HepG2 (cell line): Measurements from ENCODE around the gene RLN3. TPM values are rescaled to one million over a fixed set of nuclear protein-coding genes. Genes with fewer than 3 reads are reported as not detected.

Experiments used
- ATAC-seq: fragments of 200-7000 bp; cut with Tn5 transposase; 3 replicates; pipeline ENCODE4 v1.9.1; 2020; ENCODE audit warnings: mild to moderate bottlenecking, moderate library complexity
- BruUV-seq: library from RNA; stranded (reverse); fragments of 400-500 nt; replicated peaks from 2 replicates; lab custom pipeline; 2021; lab: Mats Ljungman, UMichigan
- CTCF ChIA-PET: fragments of 300-600 bp; formaldehyde crosslinking; extraction: SDS; loops from one replicate; lab custom pipeline; 2021; ENCODE audit warnings: low total read pairs, inconsistent platforms, low intra/inter-chr PET ratio; lab: Yijun Ruan, JAX
- POLR2A ChIA-PET: fragments of 350-600 bp; sonication (Branson Sonifier 250); formaldehyde crosslinking; loops from one replicate; lab custom pipeline; 2020; ENCODE audit warnings: antibody characterized with exemption, inconsistent platforms; lab: Yijun Ruan, JAX
- DNase-seq: peaks from one replicate; pipeline ENCODE4 v3.0.0-alpha.2; 2015; ENCODE audit warnings: low spot score
- FAIRE-seq: peaks from 3 replicates; lab custom pipeline; 2011; peaks lifted over from hg19 to GRCh38; lab: Jason Lieb, UNC
- H2AFZ ChIP-seq: one replicate; pipeline ENCODE4 v1.6.1; 2011; ENCODE audit warnings: low read length, inconsistent platforms
- H3K27ac ChIP-seq: fragments of 300-600 bp; 3 replicates; pipeline ENCODE4 v1.8.0; 2011; ENCODE audit warnings: mixed run types, mild to moderate bottlenecking, mixed read lengths, low read length, inconsistent platforms; ENCODE audit not compliant: insufficient read depth; ENCODE audit errors: extremely low read length
- H3K27me3 ChIP-seq, 2 experiments: fragments of 200-600 bp in 1 of 2; 2 replicates in 1 of 2; 3 replicates in 1 of 2; pipeline versions ENCODE4 v1.6.0 to v1.8.0; 2011; ENCODE audit warnings: low read length in 2 of 2, mild to moderate bottlenecking in 2 of 2, moderate library complexity in 2 of 2, inconsistent platforms in 1 of 2; ENCODE audit not compliant: insufficient read depth in 2 of 2, control insufficient read depth in 1 of 2
- H3K36me3 ChIP-seq, 2 experiments: fragments of 200-600 bp in 1 of 2; replicated peaks in 1 of 2; 2 replicates in 1 of 2; 3 replicates in 1 of 2; pipeline versions ENCODE4 v1.5.1 to v1.8.0; 2011; ENCODE audit warnings: low read length in 2 of 2, inconsistent platforms in 1 of 2; ENCODE audit not compliant: insufficient read depth in 2 of 2, control insufficient read depth in 1 of 2
- H3K4me1 ChIP-seq: 2 replicates; pipeline ENCODE4 v1.5.1; 2012; ENCODE audit warnings: low read length, inconsistent platforms; ENCODE audit not compliant: insufficient read depth
- H3K4me2 ChIP-seq: 2 replicates; pipeline ENCODE4 v1.6.0; 2011; ENCODE audit warnings: low read depth, low read length, inconsistent platforms
- H3K4me3 ChIP-seq, 3 experiments: fragments of 200-600 bp in 1 of 3; sonication (generic), shearing (Covaris generic) in 1 of 3; replicated peaks in 1 of 3; 2 replicates each; pipeline ENCODE4 v1.5.1; 2011 to 2016; ENCODE audit warnings: low read length in 3 of 3, inconsistent platforms in 2 of 3, low read depth in 2 of 3, mild to moderate bottlenecking in 2 of 3, control low read depth in 1 of 3, mixed read lengths in 1 of 3; ENCODE audit not compliant: insufficient read depth in 1 of 3
- H3K79me2 ChIP-seq: one replicate; pipeline ENCODE4 v1.6.1; 2011; ENCODE audit warnings: low read length, inconsistent platforms; ENCODE audit not compliant: insufficient read depth
- H3K9ac ChIP-seq: 2 replicates; pipeline ENCODE4 v1.6.0; 2011; ENCODE audit warnings: mild to moderate bottlenecking, low read depth, low read length, inconsistent platforms; ENCODE audit not compliant: insufficient read depth
- H3K9me3 ChIP-seq: 2 replicates; pipeline ENCODE4 v1.5.1; 2012; ENCODE audit warnings: mild to moderate bottlenecking, low read length
- H4K20me1 ChIP-seq: 2 replicates; pipeline ENCODE4 v1.6.0; 2011; ENCODE audit warnings: inconsistent platforms, mild to moderate bottlenecking, low read length, moderate library complexity; ENCODE audit not compliant: insufficient read depth
- BCL6 ChIP-seq: IDR thresholded peaks from 2 replicates; pipeline ENCODE4 v1.6.1; 2016; ENCODE audit warnings: missing genetic modification reagents, missing compliant biosample characterization
- KDM5A ChIP-seq: fragments of 200-600 bp; sonication (generic); IDR thresholded peaks from 2 replicates; pipeline ENCODE4 v1.7.0; 2018; ENCODE audit warnings: antibody characterized with exemption, mild to moderate bottlenecking, low read length, borderline replicate concordance
- NKX3-1 ChIP-seq: sonication (generic); formaldehyde crosslinking; IDR thresholded peaks from 2 replicates; pipeline ENCODE4 v1.5.0; 2020; ENCODE audit warnings: missing genetic modification reagents
- RFX1 ChIP-seq: fragments of 450-650 bp; IDR thresholded peaks from 2 replicates; pipeline ENCODE4 v1.6.1; 2017
- ZNF3 ChIP-seq: IDR thresholded peaks from 2 replicates; pipeline ENCODE4 v1.7.0; 2017; ENCODE audit warnings: inconsistent platforms
- ZSCAN9 ChIP-seq: IDR thresholded peaks from 2 replicates; pipeline ENCODE4 v1.6.1; 2016; ENCODE audit warnings: borderline replicate concordance
- WGBS: methylation state at CpG from one replicate; pipeline ENCODE4 v1.1.6; 2017; ENCODE audit warnings: low lambda C conversion rate; 5-methylcytosine and 5-hydroxymethylcytosine counted together
- in situ Hi-C: cut with HindIII; loops from 2 replicates; pipeline ENCODE4 v1.10.0; 2017; ENCODE audit warnings: low pct_unique_long_range_greater_than_20kb; ENCODE audit not compliant: extremely low pct_ligation_motif_present
- intact Hi-C: fragments of 100-400 bp; cut with micrococcal nuclease; formaldehyde crosslinking; loops from one replicate; pipeline ENCODE4 v1.10.0; 2022; ENCODE audit not compliant: unreplicated experiment
- polyA plus RNA-seq, 8 experiments: library from polyadenylated mRNA; depleted of rRNA in 3 of 8; stranded (reverse) in 7 of 8; unstranded in 1 of 8; fragments of >200 nt; fragmentation: Illumina TruSeq in 4 of 8; extraction: Trizol in 4 of 8; gene quantifications; 2 replicates each; pipeline versions ENCODE4 v1.2.1 to v1.2.3, GENCODE V29; 2011 to 2016; ENCODE audit warnings: low read depth in 4 of 8, missing spikeins in 1 of 8, mixed read lengths in 1 of 8; ENCODE audit not compliant: insufficient read depth in 1 of 8
- total RNA-seq, 5 experiments: library from RNA; depleted of rRNA; stranded (reverse); fragments of >200 nt; fragmentation: Illumina TruSeq; extraction: Trizol; gene quantifications; 2 replicates each; pipeline ENCODE4 v1.2.3, GENCODE V29; 2016; ENCODE audit warnings: low read depth in 1 of 5
- TF ChIP-seq, protein P1 (sequence below): sonication (generic); formaldehyde crosslinking; IDR thresholded peaks from 2 replicates; pipeline ENCODE4 v1.4.0; 2020; ENCODE audit warnings: missing genetic modification reagents, borderline replicate concordance
- TF ChIP-seq, protein P2 (sequence below): sonication (generic); formaldehyde crosslinking; IDR thresholded peaks from 2 replicates; pipeline ENCODE4 v1.4.0; 2020; ENCODE audit warnings: missing genetic modification reagents, mild to moderate bottlenecking, borderline replicate concordance

RLN3 gene
- total and polyA plus RNA-seq, 2 of the 13 experiments (the other 11 are each of a cell fraction or from before 2014, with no cell fraction given) = not detected

DNA sequence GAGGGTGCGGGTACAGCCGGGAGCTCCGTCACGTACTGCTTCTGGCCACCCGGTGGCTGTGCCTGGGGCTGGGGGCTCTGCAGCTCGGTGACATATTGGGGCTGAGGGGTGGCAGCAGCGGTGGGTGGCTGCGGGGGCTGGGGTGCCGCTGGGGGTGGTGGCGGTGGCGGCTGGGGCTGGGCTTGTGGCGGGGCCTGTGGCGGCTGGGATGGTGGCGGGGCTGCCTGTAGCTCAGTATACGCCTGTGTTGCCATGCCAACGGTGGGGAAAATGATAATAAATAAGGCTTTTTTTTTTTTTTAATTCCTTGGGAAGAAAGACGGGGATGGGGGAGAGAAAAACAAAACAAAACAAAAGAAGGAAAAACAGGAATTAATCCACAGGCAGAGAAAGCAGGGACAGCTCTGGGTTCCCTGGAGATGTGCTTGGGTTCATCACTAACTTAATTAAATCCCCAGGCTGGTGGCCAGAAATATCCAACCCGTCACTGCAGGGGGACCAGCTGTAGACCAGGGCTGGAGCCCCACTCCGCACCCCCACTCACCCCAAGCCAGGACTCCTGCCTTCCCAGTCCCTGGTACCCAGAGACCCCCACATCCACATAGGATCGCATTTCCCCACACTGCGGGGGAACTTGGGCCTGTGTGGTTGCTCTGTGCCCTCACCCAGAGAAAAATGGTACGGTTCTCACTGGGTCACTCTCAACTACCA lies 34.2 kb upstream of the RLN3 start:
- TF ChIP-seq, protein P1, sequence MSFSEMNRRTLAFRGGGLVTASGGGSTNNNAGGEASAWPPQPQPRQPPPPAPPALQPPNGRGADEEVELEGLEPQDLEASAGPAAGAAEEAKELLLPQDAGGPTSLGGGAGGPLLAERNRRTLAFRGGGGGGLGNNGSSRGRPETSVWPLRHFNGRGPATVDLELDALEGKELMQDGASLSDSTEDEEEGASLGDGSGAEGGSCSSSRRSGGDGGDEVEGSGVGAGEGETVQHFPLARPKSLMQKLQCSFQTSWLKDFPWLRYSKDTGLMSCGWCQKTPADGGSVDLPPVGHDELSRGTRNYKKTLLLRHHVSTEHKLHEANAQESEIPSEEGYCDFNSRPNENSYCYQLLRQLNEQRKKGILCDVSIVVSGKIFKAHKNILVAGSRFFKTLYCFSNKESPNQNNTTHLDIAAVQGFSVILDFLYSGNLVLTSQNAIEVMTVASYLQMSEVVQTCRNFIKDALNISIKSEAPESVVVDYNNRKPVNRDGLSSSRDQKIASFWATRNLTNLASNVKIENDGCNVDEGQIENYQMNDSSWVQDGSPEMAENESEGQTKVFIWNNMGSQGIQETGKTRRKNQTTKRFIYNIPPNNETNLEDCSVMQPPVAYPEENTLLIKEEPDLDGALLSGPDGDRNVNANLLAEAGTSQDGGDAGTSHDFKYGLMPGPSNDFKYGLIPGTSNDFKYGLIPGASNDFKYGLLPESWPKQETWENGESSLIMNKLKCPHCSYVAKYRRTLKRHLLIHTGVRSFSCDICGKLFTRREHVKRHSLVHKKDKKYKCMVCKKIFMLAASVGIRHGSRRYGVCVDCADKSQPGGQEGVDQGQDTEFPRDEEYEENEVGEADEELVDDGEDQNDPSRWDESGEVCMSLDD (CRISPR knock-in tag) = no peak
- TF ChIP-seq NKX3-1 (CRISPR knock-in tag) (no peak), KDM5A (no peak), ZNF3 (CRISPR knock-in tag) (no peak), ZSCAN9 (CRISPR knock-in tag) (no peak), BCL6 (CRISPR knock-in tag) (no peak), RFX1 (no peak)
- TF ChIP-seq, protein P2, sequence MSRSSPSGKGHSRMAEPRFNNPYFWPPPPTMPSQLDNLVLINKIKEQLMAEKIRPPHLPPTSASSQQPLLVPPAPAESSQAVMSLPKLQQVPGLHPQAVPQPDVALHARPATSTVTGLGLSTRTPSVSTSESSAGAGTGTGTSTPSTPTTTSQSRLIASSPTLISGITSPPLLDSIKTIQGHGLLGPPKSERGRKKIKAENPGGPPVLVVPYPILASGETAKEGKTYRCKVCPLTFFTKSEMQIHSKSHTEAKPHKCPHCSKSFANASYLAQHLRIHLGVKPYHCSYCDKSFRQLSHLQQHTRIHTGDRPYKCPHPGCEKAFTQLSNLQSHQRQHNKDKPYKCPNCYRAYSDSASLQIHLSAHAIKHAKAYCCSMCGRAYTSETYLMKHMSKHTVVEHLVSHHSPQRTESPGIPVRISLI (CRISPR knock-in tag) = no peak
- TF ChIP-seq, all 625 proteins: peak for 0
- H3K79me2 ChIP-seq = no peaks in the 10 kb centered on the region
- CTCF ChIA-PET = no interaction called here
- no peak for DNase-seq
- intact Hi-C loops (no loop called here), in situ Hi-C loops (no loop called here)
- no peaks in the 10 kb centered on the region for H4K20me1 ChIP-seq
- no peak overlapping the region for H3K27ac ChIP-seq
- 99% methylated on average over 21 of the region's 22 CpGs for WGBS
- no peak for FAIRE-seq
- no peaks in the 10 kb centered on the region for H3K9me3 ChIP-seq
- H3K27me3 ChIP-seq = no peaks in the 10 kb centered on the region; a peak in 1 of 5 replicates
- no peak for ATAC-seq
- POLR2A ChIA-PET = interaction anchor here (0.6 to 1.2 kb wide), 3 partner anchors 13 to 153 kb away, joined by 3 to 4 read pairs (median 3); partner anchors contain the start of genes ASF1B and RFX1
- H3K4me3 ChIP-seq = no peak overlapping the region
- no peak overlapping the region for H3K9ac ChIP-seq
- H3K4me2 ChIP-seq = no peak overlapping the region
- no peak overlapping the region for H2AFZ ChIP-seq
- H3K4me1 ChIP-seq = peaks cover 12% of the 10 kb centered on the region
- H3K36me3 ChIP-seq = peaks cover 16 to 33% of the 10 kb centered on the region in 2 experiments; a peak in 4 of 5 replicates
- BruUV-seq = no TSS peak
